HepG2 (cell line): ENCODE measurements around the gene UBAP1L. TPM values are rescaled to one million over a fixed set of nuclear protein-coding genes. Genes with fewer than 3 reads are reported as not detected.
"Not testable (repeated sequence)": the region's sequence is repeated elsewhere in the genome, so short reads cannot be mapped to it uniquely, and the experiment has no call there.

ENCODE experiments used
- ARID5B ChIP-seq: IDR thresholded peaks from 2 replicates; pipeline ENCODE4 v1.4.0; 2020; ENCODE audit warnings: mild to moderate bottlenecking, missing genetic modification reagents
- CEBPB ChIP-seq: IDR thresholded peaks from 2 replicates; pipeline ENCODE4 v1.6.1; 2011; ENCODE audit warnings: low read depth, low read length, improper control_type of control experiment, borderline replicate concordance
- CREM ChIP-seq, 2 experiments: sonication (generic) in 1 of 2; formaldehyde crosslinking in 1 of 2; IDR thresholded peaks; 2 replicates each; pipeline versions ENCODE4 v1.4.0 to v1.6.1; 2016 to 2020; ENCODE audit warnings: antibody characterized with exemption in 1 of 2, mild to moderate bottlenecking in 1 of 2, missing genetic modification reagents in 1 of 2
- ELF3 ChIP-seq: IDR thresholded peaks from 2 replicates; pipeline ENCODE4 v1.6.1; 2016; ENCODE audit warnings: missing genetic modification reagents, missing compliant biosample characterization
- FOSL2 ChIP-seq: sonication (generic); formaldehyde crosslinking; IDR thresholded peaks from 2 replicates; pipeline ENCODE4 v1.4.0; 2020; ENCODE audit warnings: missing genetic modification reagents
- FOXA3 ChIP-seq: IDR thresholded peaks from 2 replicates; pipeline ENCODE4 v1.6.1; 2016; ENCODE audit warnings: missing genetic modification reagents, missing compliant biosample characterization
- HNF1A ChIP-seq, 2 experiments: sonication (generic) in 1 of 2; formaldehyde crosslinking in 1 of 2; IDR thresholded peaks; 2 replicates each; pipeline versions ENCODE4 v1.4.0 to v1.6.1; 2016 to 2020; ENCODE audit warnings: borderline replicate concordance in 1 of 2, low read depth in 1 of 2, mild to moderate bottlenecking in 1 of 2, missing genetic modification reagents in 1 of 2
- HOXA5 ChIP-seq: sonication (generic); formaldehyde crosslinking; IDR thresholded peaks from 2 replicates; pipeline ENCODE4 v1.4.0; 2020; ENCODE audit warnings: missing genetic modification reagents
- KLF16 ChIP-seq, 2 experiments: sonication (generic) in 1 of 2; formaldehyde crosslinking in 1 of 2; IDR thresholded peaks; 2 replicates each; pipeline versions ENCODE4 v1.6.1 to v1.8.0; 2016 to 2023; ENCODE audit warnings: missing genetic modification reagents in 2 of 2, missing compliant biosample characterization in 1 of 2
- KLF6 ChIP-seq: IDR thresholded peaks from 2 replicates; pipeline ENCODE4 v1.8.0; 2016; ENCODE audit warnings: missing biosample characterization, missing genetic modification reagents
- MAX ChIP-seq: IDR thresholded peaks from 2 replicates; pipeline ENCODE4 v1.6.1; 2012; ENCODE audit warnings: inconsistent platforms
- MYC ChIP-seq: sonication (generic); formaldehyde crosslinking; IDR thresholded peaks from 2 replicates; pipeline ENCODE4 v1.9.0; 2021; ENCODE audit warnings: missing genetic modification reagents, borderline replicate concordance
- MYPOP ChIP-seq: sonication (generic); formaldehyde crosslinking; IDR thresholded peaks from 2 replicates; pipeline ENCODE4 v1.8.1; 2023; ENCODE audit warnings: mild to moderate bottlenecking, moderate library complexity, missing genetic modification reagents
- POLR2AphosphoS5 ChIP-seq: IDR thresholded peaks from 2 replicates; pipeline ENCODE4 v1.6.1; 2012; ENCODE audit warnings: low read depth, low read length
- RARA ChIP-seq: IDR thresholded peaks from 2 replicates; pipeline ENCODE4 v1.6.1; 2016; ENCODE audit warnings: missing genetic modification reagents, missing compliant biosample characterization
- ZMYM4 ChIP-seq: sonication (generic); formaldehyde crosslinking; IDR thresholded peaks from 2 replicates; pipeline ENCODE4 v1.8.1; 2023; ENCODE audit warnings: mild to moderate bottlenecking, missing genetic modification reagents
- polyA plus RNA-seq, 8 experiments: library from polyadenylated mRNA; depleted of rRNA in 3 of 8; stranded (reverse) in 7 of 8; unstranded in 1 of 8; fragments of >200 nt; fragmentation: Illumina TruSeq in 4 of 8; extraction: Trizol in 4 of 8; gene quantifications; 2 replicates each; pipeline versions ENCODE4 v1.2.1 to v1.2.3, GENCODE V29; 2011 to 2016; ENCODE audit warnings: low read depth in 4 of 8, missing spikeins in 1 of 8, mixed read lengths in 1 of 8; ENCODE audit not compliant: insufficient read depth in 1 of 8
- total RNA-seq, 5 experiments: library from RNA; depleted of rRNA; stranded (reverse); fragments of >200 nt; fragmentation: Illumina TruSeq; extraction: Trizol; gene quantifications; 2 replicates each; pipeline ENCODE4 v1.2.3, GENCODE V29; 2016; ENCODE audit warnings: low read depth in 1 of 5
- TF ChIP-seq, protein P1 (sequence below): sonication (generic); formaldehyde crosslinking; IDR thresholded peaks from 2 replicates; pipeline ENCODE4 v1.4.0; 2020; ENCODE audit warnings: missing genetic modification reagents

Gene UBAP1L
- total and polyA plus RNA-seq, 2 of the 13 experiments (the other 11 are each of a cell fraction or from before 2014, with no cell fraction given), result 0.86 to 1.4 TPM

GRCh38 chr15:65044218-65044617 lies 70.8 kb downstream of the UBAP1L start (continued):
- TF ChIP-seq ARID5B (CRISPR knock-in tag) (peak; percentile 67; the same call in 1 of the 2 replicates), RARA (CRISPR knock-in tag) (peak; percentile 65), MAX (0 out of 2 replicates have a peak, but pooled peaks have one; percentile 12), FOSL2 (peak; percentile 44), ZMYM4 (CRISPR knock-in tag) (peak; percentile 38; the same call in 1 of the 2 replicates), KLF16 (CRISPR knock-in tag; IDR thresholded peaks at IDR 0.05) (peak in 1 of 2 experiments; percentile 22; a peak in 1 of 4 replicates), FOXA3 (CRISPR knock-in tag) (peak; percentile 80), POLR2AphosphoS5 (peak; percentile 31; the same call in 1 of the 2 replicates), MYC (CRISPR knock-in tag) (peak; percentile 7; the same call in 1 of the 2 replicates), KLF6 (CRISPR knock-in tag) (0 out of 2 replicates have a peak, but pooled peaks have one; percentile 4), HOXA5 (CRISPR knock-in tag) (0 out of 2 replicates have a peak, but pooled peaks have one; percentile 10), HNF1A (IDR thresholded peaks at IDR 0.05; ENCODE audit: low read depth) (peak; percentile 87), HNF1A (CRISPR knock-in tag; IDR thresholded peaks at IDR 0.05; ENCODE audit: borderline replicate concordance) (peak; percentile 92), CEBPB (peak; percentile 16; the same call in 1 of the 2 replicates), MYPOP (CRISPR knock-in tag) (0 out of 2 replicates have a peak, but pooled peaks have one; percentile 3), CREM (IDR thresholded peaks at IDR 0.05) (0 out of 2 replicates have a peak, but pooled peaks have one; percentile 15), ELF3 (CRISPR knock-in tag) (0 out of 2 replicates have a peak, but pooled peaks have one; percentile 35)
- TF ChIP-seq, protein P1, sequence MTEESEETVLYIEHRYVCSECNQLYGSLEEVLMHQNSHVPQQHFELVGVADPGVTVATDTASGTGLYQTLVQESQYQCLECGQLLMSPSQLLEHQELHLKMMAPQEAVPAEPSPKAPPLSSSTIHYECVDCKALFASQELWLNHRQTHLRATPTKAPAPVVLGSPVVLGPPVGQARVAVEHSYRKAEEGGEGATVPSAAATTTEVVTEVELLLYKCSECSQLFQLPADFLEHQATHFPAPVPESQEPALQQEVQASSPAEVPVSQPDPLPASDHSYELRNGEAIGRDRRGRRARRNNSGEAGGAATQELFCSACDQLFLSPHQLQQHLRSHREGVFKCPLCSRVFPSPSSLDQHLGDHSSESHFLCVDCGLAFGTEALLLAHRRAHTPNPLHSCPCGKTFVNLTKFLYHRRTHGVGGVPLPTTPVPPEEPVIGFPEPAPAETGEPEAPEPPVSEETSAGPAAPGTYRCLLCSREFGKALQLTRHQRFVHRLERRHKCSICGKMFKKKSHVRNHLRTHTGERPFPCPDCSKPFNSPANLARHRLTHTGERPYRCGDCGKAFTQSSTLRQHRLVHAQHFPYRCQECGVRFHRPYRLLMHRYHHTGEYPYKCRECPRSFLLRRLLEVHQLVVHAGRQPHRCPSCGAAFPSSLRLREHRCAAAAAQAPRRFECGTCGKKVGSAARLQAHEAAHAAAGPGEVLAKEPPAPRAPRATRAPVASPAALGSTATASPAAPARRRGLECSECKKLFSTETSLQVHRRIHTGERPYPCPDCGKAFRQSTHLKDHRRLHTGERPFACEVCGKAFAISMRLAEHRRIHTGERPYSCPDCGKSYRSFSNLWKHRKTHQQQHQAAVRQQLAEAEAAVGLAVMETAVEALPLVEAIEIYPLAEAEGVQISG (CRISPR knock-in tag), result 0 out of 2 replicates have a peak, but pooled peaks have one; percentile 9
- not testable (repeated sequence) for TF ChIP-seq CREM (CRISPR knock-in tag; IDR thresholded peaks at IDR 0.05)
